Activated CD8-positive, alpha-beta memory T cell treated with anti-CD3 and anti-CD28 coated beads, Interleukin-2, amount 50 U/mL, for 48 hours (primary cell): ENCODE results near the gene ASB1.
A peak's percentile ranks its signal among the peaks of the same experiment; 100 is the strongest.
"Not testable (repeated sequence)": the region's sequence is repeated elsewhere in the genome, so short reads cannot be mapped to it uniquely, and the experiment has no call there.

ENCODE experiments used
- DNase-seq: peaks from one replicate; pipeline ENCODE4 v3.0.0-alpha.2; 2020

The ASB1 gene

GRCh38 chr2:238424313-238424700 lies 2.4 kb upstream of the ASB1 start:
- DNase-seq = no peak

- DNase-seq = no peak
Observed at GRCh38 chr2:238425505-238425978, 1.2 kb upstream of the ASB1 start.

- DNase-seq = peak; percentile 62
Observed at GRCh38 chr2:238425979-238426567, 654 bp upstream of the ASB1 start.

GRCh38 chr2:238427435-238428162 lies 872 bp downstream of the ASB1 start:
- DNase-seq = no peak

- DNase-seq = no peak
Observed at GRCh38 chr2:238428866-238429265, 2.1 kb downstream of the ASB1 start.

GRCh38 chr2:238430781-238431180 lies 4.1 kb downstream of the ASB1 start:
- no peak for DNase-seq

- no peak for DNase-seq
Observed at GRCh38 chr2:238431456-238431855, 4.7 kb downstream of the ASB1 start.

GRCh38 chr2:238433300-238433915 lies 6.7 kb downstream of the ASB1 start:
- no peak for DNase-seq

GRCh38 chr2:238433941-238434845 lies 7.5 kb downstream of the ASB1 start:
- no peak for DNase-seq

GRCh38 chr2:238434846-238435751 lies 8.4 kb downstream of the ASB1 start:
- no peak for DNase-seq

- DNase-seq = no peak
Observed at GRCh38 chr2:238435752-238436096, 9.0 kb downstream of the ASB1 start.

GRCh38 chr2:238438856-238439849 lies 12.4 kb downstream of the ASB1 start:
- DNase-seq = peak; percentile 67

- peak; percentile 13 for DNase-seq
Observed at GRCh38 chr2:238439917-238440316, 13.2 kb downstream of the ASB1 start.

GRCh38 chr2:238440331-238440730 lies 13.6 kb downstream of the ASB1 start:
- peak; percentile 45 for DNase-seq

- peak; percentile 40 for DNase-seq
Observed at GRCh38 chr2:238440767-238441166, 14.0 kb downstream of the ASB1 start.

GRCh38 chr2:238441262-238442114 lies 14.8 kb downstream of the ASB1 start:
- peak; percentile 12 for DNase-seq

GRCh38 chr2:238442257-238442656 lies 15.5 kb downstream of the ASB1 start:
- DNase-seq = not testable (repeated sequence)

GRCh38 chr2:238444242-238444641 lies 17.5 kb downstream of the ASB1 start:
- peak; percentile 37 for DNase-seq

GRCh38 chr2:238445409-238446190 lies 18.9 kb downstream of the ASB1 start:
- no peak for DNase-seq
